Duodenal mucosa (tissue), 2 donors: ENCODE results near the gene ANG.
"Not testable (repeated sequence)": the region's sequence is repeated elsewhere in the genome, so short reads cannot be mapped to it uniquely, and the experiment has no call there.

Experiments used
- H3K27ac ChIP-seq: one replicate; pipeline ENCODE4 v1.7.0; 2013; ENCODE audit warnings: low read depth, low read length
- H3K27me3 ChIP-seq, 2 donors: one replicate each; pipeline ENCODE4 v1.7.0; 2013; ENCODE audit warnings: low read length in 2 of 2, control low read depth in 1 of 2; ENCODE audit not compliant: insufficient read depth in 2 of 2, control insufficient read depth in 1 of 2
- H3K36me3 ChIP-seq, 2 donors: one replicate each; pipeline ENCODE4 v1.7.0; 2013; ENCODE audit warnings: low read length in 2 of 2, control low read depth in 1 of 2; ENCODE audit not compliant: insufficient read depth in 2 of 2, control insufficient read depth in 1 of 2
- H3K4me1 ChIP-seq, 2 donors: one replicate each; pipeline ENCODE4 v1.7.0; 2013; ENCODE audit warnings: low read length in 2 of 2, control low read depth in 1 of 2; ENCODE audit not compliant: insufficient read depth in 2 of 2, control insufficient read depth in 1 of 2
- H3K4me3 ChIP-seq, 2 donors: one replicate each; pipeline ENCODE4 v1.7.0; 2013; ENCODE audit warnings: low read length in 2 of 2, low read depth in 1 of 2
- H3K9ac ChIP-seq, 2 donors: one replicate each; pipeline ENCODE4 v1.7.0; 2013; ENCODE audit warnings: low read length in 2 of 2, low read depth in 1 of 2
- H3K9me3 ChIP-seq, 2 donors: one replicate each; pipeline ENCODE4 v1.7.0; 2013; ENCODE audit warnings: low read length in 2 of 2, control low read depth in 1 of 2; ENCODE audit not compliant: control insufficient read depth in 1 of 2

Gene ANG

DNA sequence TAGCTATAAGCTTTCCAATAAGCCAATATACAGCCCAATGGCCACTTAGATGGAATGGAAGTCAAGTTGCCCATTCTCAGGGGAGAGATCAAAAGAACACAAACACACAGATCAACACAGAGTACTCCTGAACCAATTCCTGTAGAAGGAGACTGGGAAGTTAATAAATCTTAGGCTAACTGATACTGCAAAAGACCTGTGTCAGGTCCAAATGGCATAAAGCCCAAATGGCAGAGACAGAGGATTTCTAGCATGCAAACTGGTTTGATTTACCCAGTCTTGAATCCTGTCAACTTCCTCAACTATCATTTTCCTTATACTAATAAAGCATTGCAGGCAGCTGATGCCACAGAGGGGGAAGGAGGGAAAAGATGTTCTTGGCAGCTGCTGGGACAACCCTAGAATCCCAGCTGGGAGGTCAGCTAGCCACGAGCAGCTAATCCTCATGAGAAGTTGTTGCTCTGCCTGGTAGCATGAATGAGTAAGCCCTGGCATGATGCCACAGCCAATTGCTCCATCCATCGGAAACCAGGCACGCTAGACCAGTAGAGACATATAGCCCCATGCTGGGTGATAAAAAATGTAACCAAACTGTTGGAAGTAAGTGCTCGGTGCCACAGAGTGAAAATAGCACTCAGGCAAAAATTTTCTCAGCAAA is 26.2 kb downstream of the ANG start:
- H3K27me3 ChIP-seq, result no peaks in the 10 kb centered on the region
- no peaks in the 10 kb centered on the region for H3K9me3 ChIP-seq
- H3K4me1 ChIP-seq, result peaks cover 6 to 9% of the 10 kb centered on the region in 2 donors
- no peak overlapping the region for H3K9ac ChIP-seq
- no peaks in the 10 kb centered on the region for H3K36me3 ChIP-seq
- no peak overlapping the region for H3K27ac ChIP-seq
- H3K4me3 ChIP-seq, result no peak overlapping the region

DNA sequence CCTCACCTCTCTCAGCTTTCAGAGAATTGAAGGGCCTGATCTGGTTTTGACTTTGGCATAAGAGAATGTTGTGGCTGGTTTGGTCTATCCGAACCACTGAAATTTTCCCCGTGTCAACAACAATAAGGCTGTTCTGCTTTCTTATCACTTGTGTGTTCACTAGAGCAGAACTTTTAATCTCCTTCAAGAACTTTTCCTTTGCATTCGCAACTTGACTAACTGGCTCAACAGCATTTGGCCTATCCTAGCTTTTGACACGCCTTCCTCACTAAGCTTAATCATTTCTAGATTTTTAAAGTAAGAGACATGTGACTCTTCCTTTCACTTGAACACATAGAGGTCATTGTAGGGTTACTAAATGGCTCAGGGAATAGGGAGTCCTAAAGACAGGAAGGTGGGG is 31.2 kb downstream of the ANG start:
- H3K4me1 ChIP-seq, result peaks cover 5 to 6% of the 10 kb centered on the region in 2 donors
- no peak overlapping the region for H3K27ac ChIP-seq
- no peaks in the 10 kb centered on the region for H3K9me3 ChIP-seq
- H3K27me3 ChIP-seq, result no peaks in the 10 kb centered on the region
- H3K9ac ChIP-seq, result no peak overlapping the region
- H3K4me3 ChIP-seq, result no peak overlapping the region
- H3K36me3 ChIP-seq, result no peaks in the 10 kb centered on the region

- H3K9me3 ChIP-seq, result no peaks in the 10 kb centered on the region
- no peak overlapping the region for H3K27ac ChIP-seq
- no peaks in the 10 kb centered on the region for H3K27me3 ChIP-seq
- H3K36me3 ChIP-seq, result no peaks in the 10 kb centered on the region
- H3K4me1 ChIP-seq, result peaks cover 0 to 6% of the 10 kb centered on the region in 2 donors
- no peak overlapping the region for H3K9ac ChIP-seq
- H3K4me3 ChIP-seq, result no peak overlapping the region
These were observed 32.2 kb downstream of the ANG start for GRCh38 chr14:20720741-20721140.

DNA sequence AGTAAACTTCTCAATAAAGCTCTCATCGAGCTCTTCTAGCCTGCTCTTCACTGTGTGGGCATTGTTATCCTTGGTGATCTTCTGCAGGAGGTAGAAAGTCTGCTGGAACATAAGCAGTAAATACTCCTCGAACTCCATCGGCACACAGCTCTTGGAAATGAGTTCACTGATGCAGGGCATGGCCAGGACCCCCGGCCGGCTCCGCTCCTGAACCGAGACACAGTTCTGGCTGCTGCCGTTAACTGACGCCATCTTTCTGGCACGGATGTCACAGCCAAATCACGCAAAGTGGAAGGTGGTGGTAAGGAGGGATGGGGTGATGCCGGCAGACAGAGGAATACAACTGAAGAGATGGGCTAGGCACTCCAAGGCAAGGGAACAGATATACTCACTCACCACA is 33.5 kb downstream of the ANG start:
- H3K9me3 ChIP-seq, result no peaks in the 10 kb centered on the region
- H3K4me1 ChIP-seq, result peaks cover 0 to 6% of the 10 kb centered on the region in 2 donors
- no peak overlapping the region for H3K27ac ChIP-seq

GRCh38 chr14:20723488-20723887 is 34.9 kb downstream of the ANG start:
- H3K4me3 ChIP-seq, result no peak overlapping the region
- H3K27ac ChIP-seq, result no peak overlapping the region
- H3K4me1 ChIP-seq, result peaks cover 0 to 6% of the 10 kb centered on the region in 2 donors
- H3K27me3 ChIP-seq, result no peaks in the 10 kb centered on the region
- H3K36me3 ChIP-seq, result no peaks in the 10 kb centered on the region
- H3K9me3 ChIP-seq, result no peaks in the 10 kb centered on the region
- H3K9ac ChIP-seq, result no peak overlapping the region

More for the DNA sequence above, 33.5 kb downstream of the ANG start:
- H3K27me3 ChIP-seq, result no peaks in the 10 kb centered on the region
- H3K9ac ChIP-seq, result no peak overlapping the region
- no peak overlapping the region for H3K4me3 ChIP-seq
- no peaks in the 10 kb centered on the region for H3K36me3 ChIP-seq

DNA sequence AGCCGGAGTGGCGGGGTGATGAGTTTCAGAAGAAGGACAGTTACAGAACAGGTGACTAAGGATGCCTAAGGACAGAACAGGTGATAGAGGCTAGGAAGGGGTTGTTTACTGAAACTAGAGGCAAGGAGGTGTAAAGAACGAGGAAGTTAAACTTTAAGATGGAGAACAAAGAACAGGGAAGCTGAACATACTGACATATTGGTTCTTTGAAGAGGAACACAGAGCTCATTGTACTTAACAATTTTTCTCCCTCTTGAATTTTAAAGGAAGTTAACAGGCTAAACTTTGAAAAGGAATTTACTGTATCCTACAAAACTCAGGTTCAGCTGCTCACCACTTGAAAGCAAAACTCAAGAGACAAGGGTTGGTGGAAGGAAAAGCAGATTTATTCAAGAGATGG is 37.6 kb downstream of the ANG start:
- not testable (repeated sequence) for H3K9me3 ChIP-seq, H3K4me1 ChIP-seq, H3K27ac ChIP-seq, H3K9ac ChIP-seq, H3K4me3 ChIP-seq, H3K36me3 ChIP-seq, H3K27me3 ChIP-seq

- H3K4me3 ChIP-seq, result no peak overlapping the region
- no peaks in the 10 kb centered on the region for H3K4me1 ChIP-seq
- no peaks in the 10 kb centered on the region for H3K27me3 ChIP-seq
- H3K36me3 ChIP-seq, result no peaks in the 10 kb centered on the region
- H3K9ac ChIP-seq, result no peak overlapping the region
- no peaks in the 10 kb centered on the region for H3K9me3 ChIP-seq
- no peak overlapping the region for H3K27ac ChIP-seq
These were observed 38.0 kb downstream of the ANG start for GRCh38 chr14:20726531-20726930.

DNA sequence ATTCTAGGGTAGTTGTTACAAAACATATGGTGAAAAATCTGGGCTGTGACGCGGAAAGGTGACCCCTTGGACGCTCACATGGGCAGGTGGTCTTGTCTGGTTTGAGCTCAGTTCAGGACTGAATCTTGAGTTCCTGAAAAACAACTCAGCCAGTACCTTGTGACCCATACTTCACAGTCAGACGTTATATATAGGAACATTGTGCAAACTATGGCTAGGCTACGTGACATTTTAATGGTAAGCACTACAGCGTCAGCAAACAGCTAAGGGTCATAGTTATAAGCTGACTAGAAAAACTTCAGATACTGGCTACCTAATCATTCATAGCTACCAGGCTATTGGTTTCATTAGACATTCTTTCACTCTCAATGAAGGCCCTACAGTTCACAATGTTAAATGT is 42.3 kb downstream of the ANG start:
- Histone ChIP-seq H3K9ac (no peak overlapping the region), H3K4me3 (no peak overlapping the region), H3K36me3 (no peaks in the 10 kb centered on the region), H3K4me1 (peaks cover 0 to 3% of the 10 kb centered on the region in 2 donors), H3K27ac (no peak overlapping the region), H3K27me3 (no peaks in the 10 kb centered on the region), H3K9me3 (no peaks in the 10 kb centered on the region)

DNA sequence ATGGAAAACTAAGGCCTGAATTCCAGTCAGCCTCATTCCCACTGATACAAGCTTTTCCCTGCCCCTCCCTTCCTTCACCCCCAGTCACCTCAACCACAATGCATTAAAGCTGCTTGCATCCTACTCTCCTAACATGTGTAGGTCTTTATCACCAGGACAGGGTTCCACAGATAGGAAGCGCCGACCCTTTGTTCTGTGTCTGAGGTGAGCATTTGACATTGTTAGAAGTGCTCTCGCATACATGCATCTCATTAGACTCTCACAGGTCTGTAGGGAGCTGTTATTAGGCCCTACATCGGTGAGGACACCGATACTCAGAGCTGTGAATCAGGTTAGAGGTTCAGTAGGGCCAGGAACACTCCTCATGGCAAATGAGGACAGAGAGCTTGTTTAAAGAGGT is 43.9 kb downstream of the ANG start:
- H3K9me3 ChIP-seq, result no peaks in the 10 kb centered on the region
- no peak overlapping the region for H3K4me3 ChIP-seq
- no peaks in the 10 kb centered on the region for H3K27me3 ChIP-seq
- peaks cover 0 to 3% of the 10 kb centered on the region in 2 donors for H3K4me1 ChIP-seq
- no peak overlapping the region for H3K9ac ChIP-seq
- no peak overlapping the region for H3K27ac ChIP-seq
- no peaks in the 10 kb centered on the region for H3K36me3 ChIP-seq

GRCh38 chr14:20732979-20733635 is 44.5 kb downstream of the ANG start:
- Histone ChIP-seq H3K27me3 (no peaks in the 10 kb centered on the region), H3K9me3 (no peaks in the 10 kb centered on the region), H3K4me1 (peaks cover 0 to 3% of the 10 kb centered on the region in 2 donors), H3K27ac (no peak overlapping the region), H3K9ac (no peak overlapping the region), H3K4me3 (no peak overlapping the region), H3K36me3 (no peaks in the 10 kb centered on the region)
